Ovary (tissue), 9 donors: ENCODE measurements around the gene PER2. TPM values are rescaled to one million over a fixed set of nuclear protein-coding genes. Genes with fewer than 3 reads are reported as not detected.

Experiments
- DNase-seq, 5 donors: peaks; one replicate each; pipeline ENCODE4 v3.0.0-alpha.2; 2019 to 2020
- H3K27ac ChIP-seq, 2 donors: fragments of 200-600 bp; one replicate each; pipeline versions ENCODE4 v1.5.1 to v1.8.0; 2019 to 2022
- H3K27me3 ChIP-seq: fragments of 200-600 bp; one replicate; pipeline ENCODE4 v1.8.0; 2022
- H3K36me3 ChIP-seq: fragments of 200-600 bp; sonication (generic); one replicate; pipeline ENCODE4 v1.5.1; 2019
- H3K4me1 ChIP-seq: one replicate; pipeline ENCODE4 v1.8.1; 2013; ENCODE audit warnings: mild to moderate bottlenecking, moderate library complexity; ENCODE audit not compliant: insufficient read depth
- H3K4me3 ChIP-seq: fragments of 200-600 bp; sonication (generic); one replicate; pipeline ENCODE4 v1.5.1; 2017
- H3K9me3 ChIP-seq, 2 donors: fragments of 200-600 bp in 1 of 2; sonication (generic) in 1 of 2; one replicate each; pipeline versions ENCODE4 v1.5.1 to v1.8.1; 2013 to 2019; ENCODE audit warnings: mild to moderate bottlenecking in 1 of 2, moderate library complexity in 1 of 2
- CTCF ChIP-seq, 3 donors: fragments of 450-650 bp in 2 of 3; fragments of 200-600 bp in 1 of 3; IDR thresholded peaks; one replicate each; pipeline versions ENCODE4 v1.5.1 to v1.8.0; 2016 to 2022; ENCODE audit warnings: antibody characterized with exemption in 3 of 3, mild to moderate bottlenecking in 1 of 3
- EP300 ChIP-seq: sonication (generic); formaldehyde crosslinking; IDR thresholded peaks from one replicate; pipeline ENCODE4 v1.6.1; 2017; ENCODE audit warnings: antibody characterized with exemption
- POLR2A ChIP-seq: fragments of 450-650 bp; IDR thresholded peaks from one replicate; pipeline ENCODE4 v1.6.1; 2017; ENCODE audit warnings: antibody characterized with exemption, mild to moderate bottlenecking, moderate library complexity
- WGBS, 3 donors: extraction: QIAGEN DNeasy Blood & Tissue Kit in 1 of 3; methylation state at CpG; one replicate each; pipeline versions ENCODE4 v1.1.5 to v1.1.7; 2013 to 2017; 5-methylcytosine and 5-hydroxymethylcytosine counted together
- intact Hi-C, 4 donors: fragments of 100-400 bp; cut with DNase I; formaldehyde crosslinking; loops; one replicate each; pipeline versions ENCODE4 v1.11.0 to v1.15.1; 2022 to 2023
- polyA plus RNA-seq, 2 donors: library from polyadenylated mRNA; stranded (reverse); fragments of 200-250 nt in 1 of 2; fragments of 350-450 nt in 1 of 2; fragmentation: Illumina TruSeq in 1 of 2; extraction: RNeasy Lipid Tissue Mini Kit (QIAGEN cat#74804) in 1 of 2; gene quantifications; one replicate each; pipeline ENCODE4 v1.2.3, GENCODE V29; 2013 to 2014
- total RNA-seq, 7 donors: library from RNA; depleted of rRNA in 2 of 7; stranded (reverse); fragments of >200 nt in 2 of 7; fragmentation: NEBNext Ultra II Directional in 3 of 7; extraction: Animal tissue kit (Norgen Biotek cat#: 25700) in 3 of 7; gene quantifications; one replicate each; pipeline versions ENCODE4 v1.1.0 to v1.2.4, GENCODE V29; 2016 to 2023
- donor health status: DM: no; HTN: no; CAD: no; lungs with moderate emphysema.
- donor health status: DM: no; HTN: no; CAD: no.
- donor health status: Bipolar disorder and iron deficiency.
- donor health status: DM: yes; HTN: yes; CAD: no.
- donor health status: DM: no; HTN: no; CAD: no.
- donor health status: DM: yes; HTN: yes; CAD: no.

Gene PER2
- total and polyA plus RNA-seq, 9 donors, result 8.1 to 34.5 (median 22.4) TPM

DNA sequence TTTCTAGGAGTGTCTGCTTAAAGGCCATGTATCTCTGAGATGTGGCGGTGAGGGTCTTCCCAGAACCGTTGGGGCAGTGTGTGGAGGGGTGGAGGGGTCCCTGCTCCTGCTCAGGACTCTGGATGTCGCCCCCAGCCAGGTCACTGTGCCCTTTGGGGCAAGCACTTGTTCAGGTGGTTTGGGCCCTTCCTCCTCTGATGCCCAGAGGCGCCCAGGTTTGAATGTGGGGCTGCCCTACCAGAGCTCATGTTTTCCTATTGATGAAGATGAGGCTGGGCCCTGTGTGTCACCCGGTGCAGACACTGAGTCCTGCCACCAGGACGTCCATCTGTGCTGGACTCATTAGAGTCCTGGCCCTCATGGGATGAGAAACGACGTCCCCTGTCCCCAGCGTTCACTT is 14.3 kb upstream of the PER2 start:
- intact Hi-C loops, result no loop called here
- Histone ChIP-seq H3K27me3 (no peaks in the 10 kb centered on the region), H3K4me1 (no peaks in the 10 kb centered on the region), H3K27ac (no peak overlapping the region), H3K9me3 (no peaks in the 10 kb centered on the region), H3K36me3 (no peaks in the 10 kb centered on the region), H3K4me3 (no peak overlapping the region)
- TF ChIP-seq POLR2A (no peak), CTCF (IDR thresholded peaks at IDR 0.05) (no peak), EP300 (no peak)
- DNase-seq, result peak in 1 of 5 donors; percentile 14
- 87 to 89% (median 88%) methylated on average over 9 of the region's 9 CpGs for WGBS, 3 donors

DNA sequence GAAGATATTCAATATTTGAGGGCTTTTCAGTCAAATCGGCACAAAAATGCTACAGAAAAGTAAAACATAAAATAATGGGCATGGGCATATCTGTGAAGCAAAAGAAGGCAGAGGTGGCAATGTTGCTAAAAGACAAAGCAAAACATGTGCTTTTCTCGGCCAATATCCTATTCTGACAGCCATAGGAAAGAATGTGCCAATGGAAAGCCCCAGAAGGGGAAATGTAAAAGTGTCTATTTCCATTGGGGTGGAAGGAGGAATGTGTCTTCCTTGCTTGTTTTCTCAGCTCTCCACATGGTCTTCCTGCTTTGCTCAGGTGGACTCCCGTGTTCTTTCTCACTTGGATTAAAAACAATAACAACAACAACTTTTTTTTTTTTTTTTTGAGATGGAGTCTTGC is 13.7 kb upstream of the PER2 start:
- H3K27ac ChIP-seq, result no peak overlapping the region
- no peak for DNase-seq
- TF ChIP-seq POLR2A (no peak), EP300 (no peak), CTCF (IDR thresholded peaks at IDR 0.05) (no peak)
- H3K9me3 ChIP-seq, result no peaks in the 10 kb centered on the region
- no peak overlapping the region for H3K4me3 ChIP-seq
- no peaks in the 10 kb centered on the region for H3K36me3 ChIP-seq
- intact Hi-C loops, result no loop called here
- H3K4me1 ChIP-seq, result no peaks in the 10 kb centered on the region
- no peaks in the 10 kb centered on the region for H3K27me3 ChIP-seq
- 56 to 63% (median 63%) methylated on average over 3 of the region's 3 CpGs for WGBS, 3 donors

DNA sequence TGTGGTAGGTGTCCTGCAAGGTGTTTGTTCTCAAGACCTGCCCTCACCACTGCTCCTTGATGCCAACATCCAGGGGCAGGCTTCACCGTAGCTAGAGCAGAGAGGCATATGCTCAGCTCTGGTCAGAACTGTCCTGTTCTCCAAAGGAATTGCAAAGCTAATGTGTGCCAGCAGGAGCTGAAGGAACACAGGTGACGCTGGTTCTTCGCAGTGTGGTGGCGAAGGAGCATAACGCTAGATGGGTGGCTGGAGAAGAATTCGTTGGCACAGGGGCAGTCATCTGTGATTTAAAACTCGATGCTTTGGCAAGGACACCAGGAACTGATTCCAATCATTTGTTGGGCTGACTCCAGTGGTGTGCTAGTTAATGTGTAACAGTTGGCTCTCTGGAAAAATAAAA is 11.4 kb upstream of the PER2 start:
- H3K36me3 ChIP-seq, result no peaks in the 10 kb centered on the region
- no peaks in the 10 kb centered on the region for H3K4me1 ChIP-seq
- no peak for DNase-seq
- H3K4me3 ChIP-seq, result no peak overlapping the region
- no peaks in the 10 kb centered on the region for H3K9me3 ChIP-seq
- 58 to 79% (median 76%) methylated on average over 7 of the region's 7 CpGs for WGBS, 3 donors
- no peak for TF ChIP-seq CTCF (IDR thresholded peaks at IDR 0.05)
- no peak for TF ChIP-seq EP300
- TF ChIP-seq POLR2A, result no peak
- no peaks in the 10 kb centered on the region for H3K27me3 ChIP-seq
- H3K27ac ChIP-seq, result no peak overlapping the region
- intact Hi-C loops, result no loop called here

DNA sequence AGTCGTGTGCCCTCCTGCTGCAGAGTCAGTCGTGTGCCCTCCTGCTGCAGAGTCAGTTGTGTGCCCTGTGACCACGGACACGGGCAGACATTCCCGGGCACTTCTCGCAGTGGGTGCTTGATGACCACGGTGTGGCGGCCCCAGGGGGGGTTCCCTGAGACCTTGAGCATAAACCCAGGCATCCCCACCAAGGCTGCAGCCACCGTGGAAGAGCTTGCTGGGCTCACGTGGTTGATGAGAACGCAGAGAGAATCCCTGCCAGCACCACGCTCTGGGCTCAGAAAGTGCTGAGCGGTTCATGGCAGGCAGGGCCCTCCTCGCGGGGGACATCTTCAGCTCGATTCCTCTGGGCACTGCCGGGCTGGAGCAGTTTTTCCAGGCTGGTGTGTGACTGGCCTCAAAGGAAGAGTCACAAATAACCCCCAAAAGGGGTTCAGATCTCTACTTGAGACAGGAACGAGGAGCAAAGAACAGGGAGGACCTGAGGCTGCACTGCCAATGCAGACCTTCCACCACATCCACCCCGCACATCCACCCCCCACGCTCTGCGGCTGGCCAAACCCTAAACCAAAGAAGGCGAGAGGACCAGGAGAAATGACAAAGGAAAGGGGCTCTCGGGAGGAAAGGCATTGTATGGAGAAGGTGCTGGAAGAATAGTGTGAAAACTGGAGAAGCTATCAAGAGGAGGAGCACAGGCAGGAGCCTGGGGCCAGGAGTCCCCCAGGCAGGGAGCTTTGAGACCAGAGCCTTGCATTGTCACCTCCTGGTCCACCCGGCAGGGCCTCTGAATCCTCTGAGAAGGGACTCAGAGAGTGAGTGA is 8.4 kb upstream of the PER2 start:
- intact Hi-C loops, result no loop called here
- WGBS, 3 donors, result 65 to 77% (median 70%) methylated on average over 22 to 24 of the region's 24 CpGs
- Histone ChIP-seq H3K4me3 (no peak overlapping the region), H3K36me3 (no peaks in the 10 kb centered on the region), H3K9me3 (no peaks in the 10 kb centered on the region), H3K4me1 (no peaks in the 10 kb centered on the region), H3K27me3 (no peaks in the 10 kb centered on the region), H3K27ac (no peak overlapping the region)
- TF ChIP-seq POLR2A (no peak), EP300 (no peak), CTCF (IDR thresholded peaks at IDR 0.05) (no peak)
- DNase-seq, result peak in 1 of 5 donors; percentile 22
